Stomach (tissue), 4 donors: Measurements from ENCODE around the gene GLRA1.

Source experiments
- EP300 ChIP-seq: sonication (generic); formaldehyde crosslinking; IDR thresholded peaks from one replicate; pipeline ENCODE4 v1.6.1; 2017; ENCODE audit warnings: antibody characterized with exemption
- POLR2A ChIP-seq, 4 donors: fragments of 450-650 bp; IDR thresholded peaks; one replicate each; pipeline ENCODE4 v1.6.1; 2016; ENCODE audit warnings: antibody characterized with exemption in 4 of 4, control low read depth in 2 of 4, mild to moderate bottlenecking in 1 of 4, moderate library complexity in 1 of 4
- POLR2AphosphoS5 ChIP-seq, 3 donors: sonication (generic); formaldehyde crosslinking; IDR thresholded peaks; one replicate each; pipeline ENCODE4 v1.6.1; 2016; ENCODE audit warnings: antibody characterized with exemption in 3 of 3
- TF ChIP-seq, protein P1 (sequence below), 7 experiments: fragments of 450-650 bp in 4 of 7; fragments of 200-600 bp in 3 of 7; sonication (generic) in 3 of 7; IDR thresholded peaks; one replicate each; pipeline ENCODE4 v1.5.1; 2016 to 2019; ENCODE audit warnings: antibody characterized with exemption in 7 of 7, control low read depth in 2 of 7, mild to moderate bottlenecking in 1 of 7

DNA sequence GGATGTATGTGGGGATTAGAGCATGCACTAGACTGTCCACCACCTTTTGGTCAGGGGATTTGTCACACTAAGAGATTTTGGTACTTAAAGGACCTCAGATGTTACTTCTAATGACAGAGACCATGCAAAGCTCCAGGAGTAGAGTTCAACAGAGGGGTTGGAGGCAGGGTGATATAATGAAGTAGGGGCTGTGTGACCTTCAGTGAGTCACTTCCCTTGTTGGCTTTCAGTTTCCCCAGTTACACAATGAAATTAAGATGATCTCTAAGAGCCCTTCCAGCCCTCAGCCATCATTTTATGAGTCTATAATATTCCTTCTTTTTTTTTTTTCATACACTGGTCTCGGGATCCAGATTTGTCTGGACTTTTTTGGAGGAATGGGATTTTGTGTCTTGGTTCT is 26.8 kb downstream of the GLRA1 start:
- TF ChIP-seq, protein P1, sequence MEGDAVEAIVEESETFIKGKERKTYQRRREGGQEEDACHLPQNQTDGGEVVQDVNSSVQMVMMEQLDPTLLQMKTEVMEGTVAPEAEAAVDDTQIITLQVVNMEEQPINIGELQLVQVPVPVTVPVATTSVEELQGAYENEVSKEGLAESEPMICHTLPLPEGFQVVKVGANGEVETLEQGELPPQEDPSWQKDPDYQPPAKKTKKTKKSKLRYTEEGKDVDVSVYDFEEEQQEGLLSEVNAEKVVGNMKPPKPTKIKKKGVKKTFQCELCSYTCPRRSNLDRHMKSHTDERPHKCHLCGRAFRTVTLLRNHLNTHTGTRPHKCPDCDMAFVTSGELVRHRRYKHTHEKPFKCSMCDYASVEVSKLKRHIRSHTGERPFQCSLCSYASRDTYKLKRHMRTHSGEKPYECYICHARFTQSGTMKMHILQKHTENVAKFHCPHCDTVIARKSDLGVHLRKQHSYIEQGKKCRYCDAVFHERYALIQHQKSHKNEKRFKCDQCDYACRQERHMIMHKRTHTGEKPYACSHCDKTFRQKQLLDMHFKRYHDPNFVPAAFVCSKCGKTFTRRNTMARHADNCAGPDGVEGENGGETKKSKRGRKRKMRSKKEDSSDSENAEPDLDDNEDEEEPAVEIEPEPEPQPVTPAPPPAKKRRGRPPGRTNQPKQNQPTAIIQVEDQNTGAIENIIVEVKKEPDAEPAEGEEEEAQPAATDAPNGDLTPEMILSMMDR (IDR thresholded peaks at IDR 0.05), result no peak
- TF ChIP-seq POLR2A (IDR thresholded peaks at IDR 0.05) (no peak), POLR2AphosphoS5 (IDR thresholded peaks at IDR 0.05) (no peak), EP300 (no peak)
